Peyer's patch (tissue), 4 donors: ENCODE data around the gene EIF1.

ENCODE experiments used
- POLR2A ChIP-seq, 2 donors: fragments of 450-650 bp; IDR thresholded peaks; one replicate each; pipeline ENCODE4 v1.5.1; 2017; ENCODE audit warnings: antibody characterized with exemption in 2 of 2, mild to moderate bottlenecking in 2 of 2, moderate library complexity in 2 of 2
- TF ChIP-seq, protein P1 (sequence below), 6 experiments: fragments of 450-650 bp in 4 of 6; fragments of 200-600 bp in 2 of 6; sonication (generic) in 1 of 6; IDR thresholded peaks; one replicate each; pipeline ENCODE4 v1.5.1; 2017 to 2019; ENCODE audit warnings: antibody characterized with exemption in 6 of 6, mild to moderate bottlenecking in 3 of 6, moderate library complexity in 1 of 6

DNA sequence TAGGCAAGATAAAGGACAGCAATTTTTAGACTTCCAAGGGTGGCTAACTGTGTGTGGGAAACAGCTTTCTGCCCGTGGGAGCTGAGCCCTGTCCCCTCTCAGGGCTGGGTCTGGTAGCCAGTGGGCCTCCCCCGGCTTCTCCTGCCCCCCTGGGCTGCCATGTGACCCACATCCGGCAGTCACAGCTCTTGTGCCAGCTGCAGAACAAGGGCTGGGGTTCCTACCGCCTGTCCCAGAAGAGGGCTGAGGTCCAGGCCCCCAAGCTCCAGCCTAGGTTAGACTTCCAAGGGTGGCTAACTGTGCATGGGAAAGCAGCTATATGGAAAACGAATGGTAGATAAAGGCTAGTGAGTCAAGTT, 29.6 kb downstream of the EIF1 start:
- no peak for TF ChIP-seq POLR2A (IDR thresholded peaks at IDR 0.05)
- TF ChIP-seq, protein P1, sequence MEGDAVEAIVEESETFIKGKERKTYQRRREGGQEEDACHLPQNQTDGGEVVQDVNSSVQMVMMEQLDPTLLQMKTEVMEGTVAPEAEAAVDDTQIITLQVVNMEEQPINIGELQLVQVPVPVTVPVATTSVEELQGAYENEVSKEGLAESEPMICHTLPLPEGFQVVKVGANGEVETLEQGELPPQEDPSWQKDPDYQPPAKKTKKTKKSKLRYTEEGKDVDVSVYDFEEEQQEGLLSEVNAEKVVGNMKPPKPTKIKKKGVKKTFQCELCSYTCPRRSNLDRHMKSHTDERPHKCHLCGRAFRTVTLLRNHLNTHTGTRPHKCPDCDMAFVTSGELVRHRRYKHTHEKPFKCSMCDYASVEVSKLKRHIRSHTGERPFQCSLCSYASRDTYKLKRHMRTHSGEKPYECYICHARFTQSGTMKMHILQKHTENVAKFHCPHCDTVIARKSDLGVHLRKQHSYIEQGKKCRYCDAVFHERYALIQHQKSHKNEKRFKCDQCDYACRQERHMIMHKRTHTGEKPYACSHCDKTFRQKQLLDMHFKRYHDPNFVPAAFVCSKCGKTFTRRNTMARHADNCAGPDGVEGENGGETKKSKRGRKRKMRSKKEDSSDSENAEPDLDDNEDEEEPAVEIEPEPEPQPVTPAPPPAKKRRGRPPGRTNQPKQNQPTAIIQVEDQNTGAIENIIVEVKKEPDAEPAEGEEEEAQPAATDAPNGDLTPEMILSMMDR (IDR thresholded peaks at IDR 0.05), result no peak
